Measurements from ENCODE around the gene SUGP1. TPM values are rescaled to one million over a fixed set of nuclear protein-coding genes. Genes with fewer than 3 reads are reported as not detected.

SUGP1 gene
- total RNA-seq, 2 experiments from 2014 or later: 42.8 to 51.3 TPM

DNA sequence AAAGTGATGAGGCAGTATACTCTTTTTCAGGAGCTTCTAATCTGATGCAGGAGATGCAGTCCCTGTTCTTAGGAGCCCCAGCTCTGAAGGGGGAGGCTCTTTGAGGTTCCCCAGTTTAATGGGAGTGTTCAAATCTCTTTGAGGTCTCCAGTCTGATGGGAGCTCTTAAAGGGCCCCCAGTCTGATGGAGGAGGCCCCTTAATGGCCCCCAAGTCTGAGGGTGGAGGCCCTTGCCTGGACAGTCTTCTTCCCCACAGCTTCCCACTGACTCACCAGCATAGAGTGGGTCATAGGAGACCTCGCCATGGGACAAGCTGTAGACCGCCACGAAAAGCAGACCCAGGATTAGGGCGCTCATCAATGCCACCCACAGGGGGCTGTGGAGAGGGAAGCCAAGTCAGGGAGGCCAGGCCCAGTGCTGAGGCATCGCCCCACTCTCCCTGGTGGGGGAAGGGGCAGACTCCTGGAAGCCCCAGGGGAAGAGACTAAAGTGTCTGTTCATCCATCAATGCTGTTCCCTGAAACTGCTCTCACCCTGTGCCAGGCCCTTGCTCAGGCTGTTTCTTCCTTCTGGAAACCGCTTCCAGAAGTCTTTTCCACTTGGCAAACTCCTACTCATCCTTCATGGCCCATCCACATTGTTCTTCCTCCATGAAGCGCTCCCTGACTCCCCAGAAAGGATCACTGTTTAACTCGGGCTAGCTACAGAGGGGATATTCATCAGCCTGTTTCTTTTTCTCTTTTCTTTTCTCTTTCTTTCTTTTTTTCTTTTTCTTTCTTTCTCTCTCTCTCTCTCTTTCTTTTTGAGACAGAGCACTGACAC lies 49.3 kb downstream of the SUGP1 start:
- peaks cover 3% of the 10 kb centered on the region for H3K4me1 Mint-ChIP-seq (ENCODE audit: low read depth)
- no peak overlapping the region for H3K27ac Mint-ChIP-seq
- intact Hi-C loops (cut with micrococcal nuclease): no loop called here
- no peaks in the 10 kb centered on the region for H3K9me3 Mint-ChIP-seq
- DNase-seq (no peak), ATAC-seq (no peak)
- CTCF ChIA-PET: interaction anchor here (0.6 kb wide), 1 partner anchor 1064 kb away, joined by 3 read pairs; no protein-coding TSS in a partner anchor
- no peak overlapping the region for H3K4me3 Mint-ChIP-seq
- H3K27me3 Mint-ChIP-seq: peaks cover 13% of the 10 kb centered on the region
- POLR2A ChIA-PET: no interaction called here
- peaks cover 6% of the 10 kb centered on the region for H3K36me3 Mint-ChIP-seq (ENCODE audit: low read depth)
- TF ChIP-seq, protein P1, sequence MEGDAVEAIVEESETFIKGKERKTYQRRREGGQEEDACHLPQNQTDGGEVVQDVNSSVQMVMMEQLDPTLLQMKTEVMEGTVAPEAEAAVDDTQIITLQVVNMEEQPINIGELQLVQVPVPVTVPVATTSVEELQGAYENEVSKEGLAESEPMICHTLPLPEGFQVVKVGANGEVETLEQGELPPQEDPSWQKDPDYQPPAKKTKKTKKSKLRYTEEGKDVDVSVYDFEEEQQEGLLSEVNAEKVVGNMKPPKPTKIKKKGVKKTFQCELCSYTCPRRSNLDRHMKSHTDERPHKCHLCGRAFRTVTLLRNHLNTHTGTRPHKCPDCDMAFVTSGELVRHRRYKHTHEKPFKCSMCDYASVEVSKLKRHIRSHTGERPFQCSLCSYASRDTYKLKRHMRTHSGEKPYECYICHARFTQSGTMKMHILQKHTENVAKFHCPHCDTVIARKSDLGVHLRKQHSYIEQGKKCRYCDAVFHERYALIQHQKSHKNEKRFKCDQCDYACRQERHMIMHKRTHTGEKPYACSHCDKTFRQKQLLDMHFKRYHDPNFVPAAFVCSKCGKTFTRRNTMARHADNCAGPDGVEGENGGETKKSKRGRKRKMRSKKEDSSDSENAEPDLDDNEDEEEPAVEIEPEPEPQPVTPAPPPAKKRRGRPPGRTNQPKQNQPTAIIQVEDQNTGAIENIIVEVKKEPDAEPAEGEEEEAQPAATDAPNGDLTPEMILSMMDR (IDR thresholded peaks at IDR 0.05): no peak

DNA sequence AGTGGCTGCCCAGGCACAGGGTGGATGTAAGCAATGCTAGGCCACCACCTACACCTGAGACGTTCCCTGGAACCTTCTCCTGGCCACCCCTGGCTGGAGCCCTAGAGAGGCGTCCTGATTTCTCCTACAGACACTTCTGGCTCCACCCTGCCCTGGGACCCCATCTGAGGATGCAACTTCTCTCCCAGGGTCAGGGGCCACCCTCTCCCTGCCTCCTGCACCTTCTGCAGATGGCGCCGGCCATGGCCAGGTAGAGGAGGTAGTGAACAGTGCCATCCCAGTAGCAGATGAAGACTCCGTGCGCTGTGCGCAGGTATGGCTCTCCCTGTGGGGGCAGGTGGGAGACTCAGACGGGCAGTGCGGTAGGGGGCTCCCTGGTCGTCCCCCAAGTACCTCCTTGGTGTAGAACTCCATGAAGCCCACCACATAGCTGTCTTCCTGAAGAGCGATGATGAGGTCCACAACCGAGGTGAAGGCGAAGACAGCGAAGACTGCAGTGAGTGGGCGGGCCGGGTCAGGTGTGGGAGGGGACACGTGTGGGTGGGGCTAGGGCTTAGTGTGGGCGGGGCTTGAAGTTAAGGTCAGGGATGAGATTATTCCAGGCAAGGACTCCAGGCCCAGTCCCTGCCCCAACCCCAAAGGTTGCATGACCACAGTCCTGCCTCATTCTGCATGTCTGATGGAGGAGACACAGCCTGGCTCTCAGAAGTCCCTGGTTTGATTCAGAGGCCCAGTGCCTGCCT lies 50.2 kb downstream of the SUGP1 start:
- ChIA-PET POLR2A (no interaction called here), CTCF (no interaction called here)
- Mint-ChIP-seq H3K4me3 (no peak overlapping the region), H3K9me3 (no peaks in the 10 kb centered on the region), H3K36me3 (ENCODE audit: low read depth) (peaks cover 3% of the 10 kb centered on the region), H3K27me3 (peaks cover 13% of the 10 kb centered on the region), H3K27ac (no peak overlapping the region), H3K4me1 (ENCODE audit: low read depth) (peaks cover 3% of the 10 kb centered on the region)
- DNase-seq: no peak
- TF ChIP-seq, protein P1 (IDR thresholded peaks at IDR 0.05): no peak
- intact Hi-C loops (cut with micrococcal nuclease): no loop called here
- no peak for ATAC-seq

DNA sequence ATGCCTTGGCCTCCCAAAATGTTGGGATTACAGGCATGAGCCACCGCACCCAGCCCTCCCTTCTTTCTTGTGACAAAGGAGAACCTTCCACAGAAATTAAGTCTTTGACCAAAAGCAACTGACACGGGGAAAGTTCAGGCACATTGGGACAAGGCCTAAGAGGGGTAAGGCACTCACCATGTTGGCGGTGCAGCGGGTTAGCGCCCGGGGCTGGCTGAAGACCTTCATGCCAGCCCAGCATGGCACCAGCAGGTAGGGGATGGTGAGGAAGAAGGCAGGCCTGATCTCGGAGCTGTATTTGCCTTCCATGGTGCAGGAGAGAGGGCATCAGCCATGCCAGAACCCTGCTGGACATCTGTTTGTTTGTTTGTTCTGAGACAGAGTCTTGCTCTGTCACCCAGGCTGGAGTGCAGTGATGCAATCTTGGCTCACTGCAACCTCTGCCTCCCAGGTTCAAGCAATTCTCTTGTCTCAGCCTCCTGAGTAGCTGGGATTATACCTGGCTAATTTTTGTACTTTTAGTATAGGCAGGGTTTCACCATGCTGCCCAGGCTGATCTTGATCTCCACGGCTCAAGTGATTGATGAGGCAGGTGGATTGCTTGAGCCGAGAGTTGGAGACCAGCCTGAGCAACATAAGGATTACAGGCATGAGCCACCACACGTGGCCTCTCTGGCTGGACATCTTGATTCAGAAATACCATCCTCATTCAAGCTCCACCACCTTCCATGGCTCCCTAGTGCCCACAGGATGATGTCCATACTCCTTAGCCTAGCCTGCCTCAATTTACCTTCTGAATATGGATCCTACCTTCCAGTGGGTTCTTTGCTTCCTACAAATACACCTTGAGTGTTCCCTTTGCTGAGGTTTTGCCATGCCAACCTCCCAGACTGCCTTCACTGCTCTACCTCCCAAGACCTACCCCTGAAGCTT lies 51.6 kb downstream of the SUGP1 start:
- H3K36me3 Mint-ChIP-seq (ENCODE audit: low read depth): no peaks in the 10 kb centered on the region
- H3K4me3 Mint-ChIP-seq: no peak overlapping the region
- DNase-seq (no peak), ATAC-seq (no peak)
- ChIA-PET CTCF (no interaction called here), POLR2A (no interaction called here)
- TF ChIP-seq, protein P1 (IDR thresholded peaks at IDR 0.05): no peak
- intact Hi-C loops (cut with micrococcal nuclease): no loop called here
- H3K9me3 Mint-ChIP-seq: no peaks in the 10 kb centered on the region
- H3K27me3 Mint-ChIP-seq: peaks cover 13% of the 10 kb centered on the region
- peaks cover 3% of the 10 kb centered on the region for H3K4me1 Mint-ChIP-seq (ENCODE audit: low read depth)
- H3K27ac Mint-ChIP-seq: no peak overlapping the region

DNA sequence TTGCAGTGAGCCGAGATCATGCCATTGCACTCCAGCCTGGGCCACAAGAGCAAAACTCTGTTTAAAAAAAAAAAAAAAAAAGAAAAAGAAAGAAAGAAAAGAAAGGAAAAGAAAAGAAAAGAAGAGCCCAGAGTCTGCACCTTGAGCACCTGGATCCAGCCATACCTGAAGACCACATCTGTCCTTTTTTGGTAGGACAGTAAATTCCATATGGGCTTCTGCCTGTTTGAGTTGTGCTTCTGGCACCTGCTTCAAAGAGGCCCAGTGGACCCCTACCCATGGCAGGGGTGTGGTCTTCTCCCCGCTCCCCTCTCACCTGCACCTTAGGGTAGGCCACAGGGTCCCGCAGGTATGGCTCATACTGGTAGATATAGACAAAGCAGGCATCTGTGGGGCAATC lies 53.0 kb downstream of the SUGP1 start:
- Mint-ChIP-seq H3K27ac (no peak overlapping the region), H3K36me3 (ENCODE audit: low read depth) (no peaks in the 10 kb centered on the region), H3K27me3 (peaks cover 14% of the 10 kb centered on the region), H3K4me3 (no peak overlapping the region), H3K9me3 (no peaks in the 10 kb centered on the region), H3K4me1 (ENCODE audit: low read depth) (no peaks in the 10 kb centered on the region)
- DNase-seq (no peak), ATAC-seq (no peak)
- TF ChIP-seq, protein P1 (IDR thresholded peaks at IDR 0.05): no peak
- ChIA-PET CTCF (no interaction called here), POLR2A (no interaction called here)
- intact Hi-C loops (cut with micrococcal nuclease): no loop called here

Measured in activated CD8-positive, alpha-beta T cell treated with anti-CD3 and anti-CD28 coated beads for 36 hours (primary cell).